ENCODE measurements around the gene SLC2A13. TPM values are rescaled to one million over a fixed set of nuclear protein-coding genes. Genes with fewer than 3 reads are reported as not detected.

The SLC2A13 gene
- total RNA-seq, 1 experiment from 2014 or later, result 15.3 TPM

GRCh38 chr12:39959031-39959430, 146.8 kb downstream of the SLC2A13 start:
- no peak for TF ChIP-seq GTF2I (CRISPR knock-in tag; conservative IDR thresholded peaks at IDR 0.05)
- TF ChIP-seq SP1 (CRISPR knock-in tag; conservative IDR thresholded peaks at IDR 0.05), result no peak
- no peak for TF ChIP-seq ATF1 (CRISPR knock-in tag; IDR thresholded peaks at IDR 0.05)
- TF ChIP-seq NFE2L1 (CRISPR knock-in tag; IDR thresholded peaks at IDR 0.05), result no peak
- TF ChIP-seq ZBTB43 (CRISPR knock-in tag; IDR thresholded peaks at IDR 0.05), result no peak
- no peak for TF ChIP-seq ESRRA (CRISPR knock-in tag; IDR thresholded peaks at IDR 0.05; ENCODE audit: borderline replicate concordance)
- TF ChIP-seq ELF4 (CRISPR knock-in tag; IDR thresholded peaks at IDR 0.05; ENCODE audit: low read depth), result no peak
- TF ChIP-seq MXD4 (CRISPR knock-in tag; IDR thresholded peaks at IDR 0.05; ENCODE audit: borderline replicate concordance), result no peak
- TF ChIP-seq, protein P1, sequence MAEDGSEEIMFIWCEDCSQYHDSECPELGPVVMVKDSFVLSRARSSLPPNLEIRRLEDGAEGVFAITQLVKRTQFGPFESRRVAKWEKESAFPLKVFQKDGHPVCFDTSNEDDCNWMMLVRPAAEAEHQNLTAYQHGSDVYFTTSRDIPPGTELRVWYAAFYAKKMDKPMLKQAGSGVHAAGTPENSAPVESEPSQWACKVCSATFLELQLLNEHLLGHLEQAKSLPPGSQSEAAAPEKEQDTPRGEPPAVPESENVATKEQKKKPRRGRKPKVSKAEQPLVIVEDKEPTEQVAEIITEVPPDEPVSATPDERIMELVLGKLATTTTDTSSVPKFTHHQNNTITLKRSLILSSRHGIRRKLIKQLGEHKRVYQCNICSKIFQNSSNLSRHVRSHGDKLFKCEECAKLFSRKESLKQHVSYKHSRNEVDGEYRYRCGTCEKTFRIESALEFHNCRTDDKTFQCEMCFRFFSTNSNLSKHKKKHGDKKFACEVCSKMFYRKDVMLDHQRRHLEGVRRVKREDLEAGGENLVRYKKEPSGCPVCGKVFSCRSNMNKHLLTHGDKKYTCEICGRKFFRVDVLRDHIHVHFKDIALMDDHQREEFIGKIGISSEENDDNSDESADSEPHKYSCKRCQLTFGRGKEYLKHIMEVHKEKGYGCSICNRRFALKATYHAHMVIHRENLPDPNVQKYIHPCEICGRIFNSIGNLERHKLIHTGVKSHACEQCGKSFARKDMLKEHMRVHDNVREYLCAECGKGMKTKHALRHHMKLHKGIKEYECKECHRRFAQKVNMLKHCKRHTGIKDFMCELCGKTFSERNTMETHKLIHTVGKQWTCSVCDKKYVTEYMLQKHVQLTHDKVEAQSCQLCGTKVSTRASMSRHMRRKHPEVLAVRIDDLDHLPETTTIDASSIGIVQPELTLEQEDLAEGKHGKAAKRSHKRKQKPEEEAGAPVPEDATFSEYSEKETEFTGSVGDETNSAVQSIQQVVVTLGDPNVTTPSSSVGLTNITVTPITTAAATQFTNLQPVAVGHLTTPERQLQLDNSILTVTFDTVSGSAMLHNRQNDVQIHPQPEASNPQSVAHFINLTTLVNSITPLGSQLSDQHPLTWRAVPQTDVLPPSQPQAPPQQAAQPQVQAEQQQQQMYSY (CRISPR knock-in tag; IDR thresholded peaks at IDR 0.05), result no peak
- TF ChIP-seq ZNF219 (CRISPR knock-in tag; IDR thresholded peaks at IDR 0.05; ENCODE audit: borderline replicate concordance), result no peak
- no peak for TF ChIP-seq CREM (CRISPR knock-in tag; IDR thresholded peaks at IDR 0.05)
- TF ChIP-seq NFATC4 (CRISPR knock-in tag; IDR thresholded peaks at IDR 0.05), result no peak
- TF ChIP-seq, protein P2, sequence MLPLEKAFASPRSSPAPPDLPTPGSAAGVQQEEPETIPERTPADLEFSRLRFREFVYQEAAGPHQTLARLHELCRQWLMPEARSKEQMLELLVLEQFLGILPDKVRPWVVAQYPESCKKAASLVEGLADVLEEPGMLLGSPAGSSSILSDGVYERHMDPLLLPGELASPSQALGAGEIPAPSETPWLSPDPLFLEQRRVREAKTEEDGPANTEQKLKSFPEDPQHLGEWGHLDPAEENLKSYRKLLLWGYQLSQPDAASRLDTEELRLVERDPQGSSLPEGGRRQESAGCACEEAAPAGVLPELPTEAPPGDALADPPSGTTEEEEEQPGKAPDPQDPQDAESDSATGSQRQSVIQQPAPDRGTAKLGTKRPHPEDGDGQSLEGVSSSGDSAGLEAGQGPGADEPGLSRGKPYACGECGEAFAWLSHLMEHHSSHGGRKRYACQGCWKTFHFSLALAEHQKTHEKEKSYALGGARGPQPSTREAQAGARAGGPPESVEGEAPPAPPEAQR (CRISPR knock-in tag; IDR thresholded peaks at IDR 0.05), result no peak
- TF ChIP-seq ZNF532 (CRISPR knock-in tag; IDR thresholded peaks at IDR 0.05; ENCODE audit: borderline replicate concordance), result no peak
- TF ChIP-seq ZNF671 (CRISPR knock-in tag; IDR thresholded peaks at IDR 0.05), result no peak
- no peak for TF ChIP-seq ZNF512 (CRISPR knock-in tag; IDR thresholded peaks at IDR 0.05; ENCODE audit: borderline replicate concordance)
- TF ChIP-seq, protein P3, sequence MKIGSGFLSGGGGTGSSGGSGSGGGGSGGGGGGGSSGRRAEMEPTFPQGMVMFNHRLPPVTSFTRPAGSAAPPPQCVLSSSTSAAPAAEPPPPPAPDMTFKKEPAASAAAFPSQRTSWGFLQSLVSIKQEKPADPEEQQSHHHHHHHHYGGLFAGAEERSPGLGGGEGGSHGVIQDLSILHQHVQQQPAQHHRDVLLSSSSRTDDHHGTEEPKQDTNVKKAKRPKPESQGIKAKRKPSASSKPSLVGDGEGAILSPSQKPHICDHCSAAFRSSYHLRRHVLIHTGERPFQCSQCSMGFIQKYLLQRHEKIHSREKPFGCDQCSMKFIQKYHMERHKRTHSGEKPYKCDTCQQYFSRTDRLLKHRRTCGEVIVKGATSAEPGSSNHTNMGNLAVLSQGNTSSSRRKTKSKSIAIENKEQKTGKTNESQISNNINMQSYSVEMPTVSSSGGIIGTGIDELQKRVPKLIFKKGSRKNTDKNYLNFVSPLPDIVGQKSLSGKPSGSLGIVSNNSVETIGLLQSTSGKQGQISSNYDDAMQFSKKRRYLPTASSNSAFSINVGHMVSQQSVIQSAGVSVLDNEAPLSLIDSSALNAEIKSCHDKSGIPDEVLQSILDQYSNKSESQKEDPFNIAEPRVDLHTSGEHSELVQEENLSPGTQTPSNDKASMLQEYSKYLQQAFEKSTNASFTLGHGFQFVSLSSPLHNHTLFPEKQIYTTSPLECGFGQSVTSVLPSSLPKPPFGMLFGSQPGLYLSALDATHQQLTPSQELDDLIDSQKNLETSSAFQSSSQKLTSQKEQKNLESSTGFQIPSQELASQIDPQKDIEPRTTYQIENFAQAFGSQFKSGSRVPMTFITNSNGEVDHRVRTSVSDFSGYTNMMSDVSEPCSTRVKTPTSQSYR (CRISPR knock-in tag; IDR thresholded peaks at IDR 0.05), result no peak
- TF ChIP-seq OVOL2 (CRISPR knock-in tag; IDR thresholded peaks at IDR 0.05; ENCODE audit: borderline replicate concordance), result no peak
- no peak for TF ChIP-seq TEAD4 (CRISPR knock-in tag; IDR thresholded peaks at IDR 0.05)
- ATAC-seq (no peak), DNase-seq (ENCODE audit: low spot score) (no peak)
- Mint-ChIP-seq H3K9me3 (no peaks in the 10 kb centered on the region), H3K36me3 (no peaks in the 10 kb centered on the region), H3K27me3 (ENCODE audit: low read depth) (no peaks in the 10 kb centered on the region), H3K4me1 (peaks cover 21% of the 10 kb centered on the region), H3K4me3 (no peak overlapping the region), H3K27ac (no peak overlapping the region)
- ChIA-PET POLR2A (no interaction called here), CTCF (no interaction called here)
